ENCODE measurements around the gene CHCHD3. TPM values are rescaled to one million over a fixed set of nuclear protein-coding genes. Genes with fewer than 3 reads are reported as not detected.

CHCHD3 gene
- total and polyA plus RNA-seq, 4 donors: 20.1 to 78.0 (median 46.9) TPM

- H3K36me3 ChIP-seq (ENCODE audit: control insufficient read depth in 4 of 4, insufficient read depth in 4 of 4, low read length in 4 of 4): no peaks in the 10 kb centered on the region
- WGBS, 2 donors: 78 to 90% methylated on average over 1 of the region's 1 CpG
- H3K9me3 ChIP-seq (ENCODE audit: control insufficient read depth in 4 of 4, insufficient read depth in 3 of 4, low read length in 3 of 4): no peaks in the 10 kb centered on the region
- no peak overlapping the region for H3K27ac ChIP-seq (ENCODE audit: low read depth in 1 of 2, low read length in 1 of 2)
- no peak for TF ChIP-seq CTCF (IDR thresholded peaks at IDR 0.05; ENCODE audit: control extremely low read depth, extremely low read depth)
- peaks cover 0 to 10% (median 0%) of the 10 kb centered on the region in 5 donors for H3K4me1 ChIP-seq (ENCODE audit: control insufficient read depth in 5 of 5, insufficient read depth in 5 of 5, low read length in 5 of 5)
- DNase-seq (no peak), ATAC-seq (ENCODE audit: insufficient read depth, low FRiP score) (no peak)
- H3K4me3 ChIP-seq: no peak overlapping the region
- no peaks in the 10 kb centered on the region for H3K27me3 ChIP-seq (ENCODE audit: control insufficient read depth in 3 of 3, insufficient read depth in 3 of 3, low read length in 2 of 3)
- H3K9ac ChIP-seq (ENCODE audit: insufficient read depth in 1 of 2, low read length in 2 of 2): no peak overlapping the region
Observed at GRCh38 chr7:132878204-132878919, 203.5 kb downstream of the CHCHD3 start.

- WGBS, 2 donors: 89 to 93% methylated on average over 2 of the region's 2 CpGs
- ATAC-seq (ENCODE audit: insufficient read depth, low FRiP score): no peak
- TF ChIP-seq CTCF (IDR thresholded peaks at IDR 0.05; ENCODE audit: control extremely low read depth, extremely low read depth): no peak
- Histone ChIP-seq H3K36me3 (ENCODE audit: control insufficient read depth in 4 of 4, insufficient read depth in 4 of 4, low read length in 4 of 4) (no peaks in the 10 kb centered on the region), H3K9me3 (ENCODE audit: control insufficient read depth in 4 of 4, insufficient read depth in 3 of 4, low read length in 3 of 4) (no peaks in the 10 kb centered on the region), H3K27me3 (ENCODE audit: control insufficient read depth in 3 of 3, insufficient read depth in 3 of 3, low read length in 2 of 3) (no peaks in the 10 kb centered on the region), H3K27ac (ENCODE audit: low read depth in 1 of 2, low read length in 1 of 2) (no peak overlapping the region), H3K9ac (ENCODE audit: insufficient read depth in 1 of 2, low read length in 2 of 2) (no peak overlapping the region), H3K4me1 (ENCODE audit: control insufficient read depth in 5 of 5, insufficient read depth in 5 of 5, low read length in 5 of 5) (peaks cover 0 to 8% (median 0%) of the 10 kb centered on the region in 5 donors), H3K4me3 (no peak overlapping the region)
- DNase-seq: no peak
Observed at GRCh38 chr7:132877573-132877972, 204.3 kb downstream of the CHCHD3 start.

- ATAC-seq (ENCODE audit: insufficient read depth, low FRiP score) (no peak), DNase-seq (no peak)
- no peak for TF ChIP-seq CTCF (IDR thresholded peaks at IDR 0.05; ENCODE audit: control extremely low read depth, extremely low read depth)
- Histone ChIP-seq H3K27ac (ENCODE audit: low read depth in 1 of 2, low read length in 1 of 2) (no peak overlapping the region), H3K9ac (ENCODE audit: insufficient read depth in 1 of 2, low read length in 2 of 2) (no peak overlapping the region), H3K27me3 (ENCODE audit: control insufficient read depth in 3 of 3, insufficient read depth in 3 of 3, low read length in 2 of 3) (no peaks in the 10 kb centered on the region), H3K36me3 (ENCODE audit: control insufficient read depth in 4 of 4, insufficient read depth in 4 of 4, low read length in 4 of 4) (no peaks in the 10 kb centered on the region), H3K9me3 (ENCODE audit: control insufficient read depth in 4 of 4, insufficient read depth in 3 of 4, low read length in 3 of 4) (no peaks in the 10 kb centered on the region), H3K4me3 (no peak overlapping the region), H3K4me1 (ENCODE audit: control insufficient read depth in 5 of 5, insufficient read depth in 5 of 5, low read length in 5 of 5) (peaks cover 0 to 8% (median 0%) of the 10 kb centered on the region in 5 donors)
- WGBS, 2 donors: 92 to 100% methylated on average over 1 of the region's 1 CpG
Observed at GRCh38 chr7:132876576-132876975, 205.3 kb downstream of the CHCHD3 start.

All from lung (tissue), 12 donors.